ENCODE measurements around the gene PLEK.

DNA sequence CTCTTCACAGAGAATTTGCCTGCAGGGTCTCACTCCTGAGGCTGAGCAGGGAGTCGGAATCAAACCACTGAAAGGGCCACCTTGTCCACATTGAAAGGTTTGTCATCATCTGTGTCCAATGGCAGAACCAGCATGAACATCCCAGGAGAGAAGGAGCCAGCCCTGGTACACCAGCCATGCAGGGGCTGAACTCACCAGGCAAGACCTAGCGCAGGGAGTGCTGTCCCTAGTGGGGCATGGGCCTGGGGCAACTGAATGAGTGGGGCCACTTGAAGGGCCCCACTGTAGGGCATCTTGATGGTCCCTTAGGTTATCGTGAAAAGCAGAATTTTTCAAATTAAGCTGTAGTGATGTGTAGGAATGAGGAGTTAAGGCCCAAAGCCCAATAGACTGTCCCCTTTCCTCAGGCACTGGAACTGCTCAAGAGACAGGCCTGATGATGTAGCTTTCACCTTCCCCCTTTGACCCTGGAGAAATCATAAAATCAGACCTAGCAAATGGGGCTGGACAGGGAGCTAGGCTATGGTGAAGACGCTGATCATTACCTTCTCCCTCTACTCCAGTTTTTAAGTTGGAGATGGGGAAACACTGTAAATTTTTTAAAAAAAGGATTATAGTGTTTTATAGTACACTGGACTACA, 8.4 kb upstream of the PLEK start:
- TF ChIP-seq, protein P1, sequence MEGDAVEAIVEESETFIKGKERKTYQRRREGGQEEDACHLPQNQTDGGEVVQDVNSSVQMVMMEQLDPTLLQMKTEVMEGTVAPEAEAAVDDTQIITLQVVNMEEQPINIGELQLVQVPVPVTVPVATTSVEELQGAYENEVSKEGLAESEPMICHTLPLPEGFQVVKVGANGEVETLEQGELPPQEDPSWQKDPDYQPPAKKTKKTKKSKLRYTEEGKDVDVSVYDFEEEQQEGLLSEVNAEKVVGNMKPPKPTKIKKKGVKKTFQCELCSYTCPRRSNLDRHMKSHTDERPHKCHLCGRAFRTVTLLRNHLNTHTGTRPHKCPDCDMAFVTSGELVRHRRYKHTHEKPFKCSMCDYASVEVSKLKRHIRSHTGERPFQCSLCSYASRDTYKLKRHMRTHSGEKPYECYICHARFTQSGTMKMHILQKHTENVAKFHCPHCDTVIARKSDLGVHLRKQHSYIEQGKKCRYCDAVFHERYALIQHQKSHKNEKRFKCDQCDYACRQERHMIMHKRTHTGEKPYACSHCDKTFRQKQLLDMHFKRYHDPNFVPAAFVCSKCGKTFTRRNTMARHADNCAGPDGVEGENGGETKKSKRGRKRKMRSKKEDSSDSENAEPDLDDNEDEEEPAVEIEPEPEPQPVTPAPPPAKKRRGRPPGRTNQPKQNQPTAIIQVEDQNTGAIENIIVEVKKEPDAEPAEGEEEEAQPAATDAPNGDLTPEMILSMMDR (IDR thresholded peaks at IDR 0.05), result no peak
- no peak for TF ChIP-seq POLR2A (IDR thresholded peaks at IDR 0.05)
- no peak for TF ChIP-seq EP300 (IDR thresholded peaks at IDR 0.05)
- no peak for TF ChIP-seq POLR2AphosphoS5 (IDR thresholded peaks at IDR 0.05)
